Erythroblast (primary cell): Measurements from ENCODE around the gene EPM2AIP1.

Experiments used
- GATA1 ChIP-seq: IDR thresholded peaks from 2 replicates; pipeline ENCODE4 v1.6.1; 2011; ENCODE audit warnings: low read depth, mild to moderate bottlenecking, control low read depth, low read length, moderate library complexity
- POLR2A ChIP-seq: IDR thresholded peaks from 2 replicates; pipeline ENCODE4 v1.6.1; 2011; ENCODE audit warnings: mild to moderate bottlenecking, low read length

- TF ChIP-seq POLR2A (no peak), GATA1 (no peak)
Observed at GRCh38 chr3:36965440-36965839, 27.5 kb downstream of the EPM2AIP1 start.
